HCT116 (cell line): ENCODE measurements around the gene FLOT1. TPM values are rescaled to one million over a fixed set of nuclear protein-coding genes. Genes with fewer than 3 reads are reported as not detected.

Experiments
- ATAC-seq: fragments of 200-7000 bp; cut with Tn5 transposase; 2 replicates; pipeline ENCODE4 v1.9.1; 2020; ENCODE audit warnings: mild to moderate bottlenecking, moderate library complexity
- BruUV-seq: library from RNA; stranded (reverse); fragments of 400-500 nt; replicated peaks from 2 replicates; lab custom pipeline; 2021; lab: Mats Ljungman, UMichigan
- CTCF ChIA-PET: fragments of 300-600 bp; sonication (Branson Sonifier 250); formaldehyde crosslinking; loops from one replicate; lab custom pipeline; 2021; ENCODE audit warnings: antibody characterized with exemption; lab: Charles Lee
- POLR2A ChIA-PET: fragments of 300-600, 350-600 bp; sonication (Branson Sonifier 250); formaldehyde crosslinking; loops from one replicate; lab custom pipeline; 2021; ENCODE audit warnings: antibody characterized with exemption; lab: Charles Lee
- RAD21 ChIA-PET, 2 experiments: fragments of 300-600 bp; sonication (Branson Sonifier 250); formaldehyde crosslinking; loops; one replicate each; lab custom pipeline; 2023; ENCODE audit warnings: low total read pairs in 2 of 2; ENCODE audit not compliant: uncharacterized antibody in 2 of 2, unreplicated experiment in 2 of 2, low non-redundant PET in 1 of 2; lab: Charles Lee
- DNase-seq: peaks from one replicate; pipeline ENCODE4 v3.0.0-alpha.2; 2010; ENCODE audit warnings: low read depth, low spot score
- H2AFZ ChIP-seq: fragments of 200-600 bp; shearing (Covaris generic), sonication (generic); 2 replicates; pipeline ENCODE4 v1.6.1; 2017; ENCODE audit warnings: low read depth, mixed run types, mixed read lengths, antibody characterized with exemption, low read length; ENCODE audit not compliant: poor library complexity, severe bottlenecking
- H3K27ac ChIP-seq: 2 replicates; pipeline ENCODE4 v1.5.1; 2012; ENCODE audit warnings: low read depth, low read length
- H3K27me3 ChIP-seq: fragments of 200-600 bp; sonication (generic); 2 replicates; pipeline ENCODE4 v1.6.1; 2016; ENCODE audit warnings: mixed run types, low read length, mixed read lengths; ENCODE audit not compliant: insufficient read depth
- H3K36me3 ChIP-seq, 2 experiments: fragments of 200-500 bp in 1 of 2; fragments of 200-600 bp in 1 of 2; sonication (Bioruptor generic) in 1 of 2; sonication (generic) in 1 of 2; 2 replicates each; pipeline versions ENCODE4 v1.5.1 to v1.6.1; 2014 to 2016; ENCODE audit warnings: low read length in 2 of 2, inconsistent platforms in 1 of 2, mixed read lengths in 1 of 2, mixed run types in 1 of 2; ENCODE audit not compliant: insufficient read depth in 2 of 2, control insufficient read depth in 1 of 2
- H3K4me1 ChIP-seq, 2 experiments: fragments of 200-600 bp in 1 of 2; sonication (generic) in 1 of 2; 2 replicates each; pipeline versions ENCODE4 v1.5.1 to v1.6.1; 2012 to 2017; ENCODE audit warnings: low read length in 2 of 2, inconsistent platforms in 1 of 2, mild to moderate bottlenecking in 1 of 2, mixed read lengths in 1 of 2, mixed run types in 1 of 2, moderate library complexity in 1 of 2; ENCODE audit not compliant: insufficient read depth in 2 of 2, control insufficient read depth in 1 of 2
- H3K4me2 ChIP-seq: fragments of 200-600 bp; sonication (generic); 2 replicates; pipeline ENCODE4 v1.6.1; 2017; ENCODE audit warnings: mixed run types, low read length, mixed read lengths
- H3K4me3 ChIP-seq, 2 experiments: fragments of 200-600 bp in 1 of 2; sonication (generic) in 1 of 2; replicated peaks in 1 of 2; 2 replicates each; pipeline ENCODE4 v1.5.1; 2011 to 2016; ENCODE audit warnings: low read length in 2 of 2, control low read depth in 1 of 2, low read depth in 1 of 2, mild to moderate bottlenecking in 1 of 2, mixed read lengths in 1 of 2, mixed run types in 1 of 2
- H3K79me2 ChIP-seq: fragments of 200-600 bp; sonication (generic); 2 replicates; pipeline ENCODE4 v1.6.1; 2017; ENCODE audit warnings: mild to moderate bottlenecking, mixed run types, low read length, moderate library complexity, mixed read lengths; ENCODE audit not compliant: insufficient read depth
- H3K9ac ChIP-seq: fragments of 200-600 bp; sonication (generic); 2 replicates; pipeline ENCODE4 v1.6.1; 2016; ENCODE audit warnings: low read length, mixed read lengths
- H3K9me2 ChIP-seq: fragments of 200-600 bp; sonication (generic), shearing (Covaris generic); 2 replicates; pipeline ENCODE4 v1.6.1; 2017; ENCODE audit warnings: mixed run types, mild to moderate bottlenecking, moderate library complexity; ENCODE audit not compliant: insufficient read depth
- H3K9me3 ChIP-seq, 2 experiments: fragments of 200-500 bp in 1 of 2; fragments of 200-600 bp in 1 of 2; sonication (Bioruptor generic) in 1 of 2; sonication (generic) in 1 of 2; 2 replicates each; pipeline ENCODE4 v1.6.1; 2014 to 2017; ENCODE audit warnings: low read length in 2 of 2, mixed read lengths in 2 of 2, inconsistent platforms in 1 of 2, low read depth in 1 of 2, mild to moderate bottlenecking in 1 of 2, mixed run types in 1 of 2, moderate library complexity in 1 of 2; ENCODE audit not compliant: control insufficient read depth in 1 of 2, insufficient read depth in 1 of 2
- H4K20me1 ChIP-seq: fragments of 200-600 bp; sonication (generic), shearing (Covaris generic); 2 replicates; pipeline ENCODE4 v1.6.1; 2017; ENCODE audit warnings: mixed run types, mild to moderate bottlenecking, moderate library complexity; ENCODE audit not compliant: insufficient read depth
- CBX3 ChIP-seq: IDR thresholded peaks from 2 replicates; pipeline ENCODE4 v1.6.1; 2012; ENCODE audit warnings: low read depth
- CTCF ChIP-seq, 3 experiments: fragments of 200-600 bp in 1 of 3; sonication (generic) in 1 of 3; IDR thresholded peaks in 2 of 3; conservative IDR thresholded peaks in 1 of 3; 2 replicates each; pipeline ENCODE4 v1.5.1; 2012 to 2017; ENCODE audit warnings: low read depth in 2 of 3, low read length in 2 of 3, antibody characterized with exemption in 1 of 3, borderline replicate concordance in 1 of 3, control low read depth in 1 of 3, mild to moderate bottlenecking in 1 of 3, mixed read lengths in 1 of 3, mixed run types in 1 of 3, moderate library complexity in 1 of 3; ENCODE audit not compliant: insufficient read depth in 1 of 3
- ELF1 ChIP-seq: IDR thresholded peaks from 2 replicates; pipeline ENCODE4 v1.6.1; 2012; ENCODE audit warnings: low read depth, borderline replicate concordance
- FOSL1 ChIP-seq: IDR thresholded peaks from 2 replicates; pipeline ENCODE4 v1.6.1; 2012; ENCODE audit warnings: low read depth
- ZFX ChIP-seq: fragments of 450-650 bp; IDR thresholded peaks from 2 replicates; pipeline ENCODE4 v1.6.1; 2017
- intact Hi-C: fragments of 100-400 bp; cut with micrococcal nuclease; formaldehyde crosslinking; loops from 2 replicates; pipeline ENCODE4 v1.10.0; 2022
- total RNA-seq: library from RNA; stranded (reverse); gene quantifications from one replicate; pipeline ENCODE4 v1.2.1, GENCODE V29; 2021; ENCODE audit not compliant: unreplicated experiment
- TF ChIP-seq, protein P1 (sequence below): IDR thresholded peaks from 2 replicates; pipeline ENCODE4 v1.6.1; 2012; ENCODE audit warnings: low read depth

Gene FLOT1
- total RNA-seq, 1 experiment from 2014 or later = 117 TPM

- TF ChIP-seq CBX3 (no peak), CTCF (IDR thresholded peaks at IDR 0.05 in 2 of 3, conservative IDR thresholded peaks at IDR 0.05 in 1 of 3; ENCODE audit: borderline replicate concordance in 1 of 3, insufficient read depth in 1 of 3, low read depth in 2 of 3, low read length in 2 of 3) (no peak), ZFX (no peak)
Observed at GRCh38 chr6:30703011-30703410, 39.5 kb downstream of the FLOT1 start (continued).

GRCh38 chr6:30700340-30700739 is 42.1 kb downstream of the FLOT1 start:
- Histone ChIP-seq H3K27ac (no peak overlapping the region), H4K20me1 (no peaks in the 10 kb centered on the region), H3K9ac (no peak overlapping the region), H3K27me3 (no peaks in the 10 kb centered on the region), H2AFZ (no peak overlapping the region), H3K4me3 (no peak overlapping the region), H3K79me2 (no peaks in the 10 kb centered on the region), H3K9me3 (no peaks in the 10 kb centered on the region), H3K4me1 (peaks cover 8 to 11% of the 10 kb centered on the region in 2 experiments), H3K36me3 (peaks cover 7 to 18% of the 10 kb centered on the region in 2 experiments; a peak in 3 of 4 replicates), H3K4me2 (no peak overlapping the region), H3K9me2 (no peaks in the 10 kb centered on the region)
- POLR2A ChIA-PET = no interaction called here
- TF ChIP-seq FOSL1 (no peak), ELF1 (no peak)
- TF ChIP-seq, protein P1, sequence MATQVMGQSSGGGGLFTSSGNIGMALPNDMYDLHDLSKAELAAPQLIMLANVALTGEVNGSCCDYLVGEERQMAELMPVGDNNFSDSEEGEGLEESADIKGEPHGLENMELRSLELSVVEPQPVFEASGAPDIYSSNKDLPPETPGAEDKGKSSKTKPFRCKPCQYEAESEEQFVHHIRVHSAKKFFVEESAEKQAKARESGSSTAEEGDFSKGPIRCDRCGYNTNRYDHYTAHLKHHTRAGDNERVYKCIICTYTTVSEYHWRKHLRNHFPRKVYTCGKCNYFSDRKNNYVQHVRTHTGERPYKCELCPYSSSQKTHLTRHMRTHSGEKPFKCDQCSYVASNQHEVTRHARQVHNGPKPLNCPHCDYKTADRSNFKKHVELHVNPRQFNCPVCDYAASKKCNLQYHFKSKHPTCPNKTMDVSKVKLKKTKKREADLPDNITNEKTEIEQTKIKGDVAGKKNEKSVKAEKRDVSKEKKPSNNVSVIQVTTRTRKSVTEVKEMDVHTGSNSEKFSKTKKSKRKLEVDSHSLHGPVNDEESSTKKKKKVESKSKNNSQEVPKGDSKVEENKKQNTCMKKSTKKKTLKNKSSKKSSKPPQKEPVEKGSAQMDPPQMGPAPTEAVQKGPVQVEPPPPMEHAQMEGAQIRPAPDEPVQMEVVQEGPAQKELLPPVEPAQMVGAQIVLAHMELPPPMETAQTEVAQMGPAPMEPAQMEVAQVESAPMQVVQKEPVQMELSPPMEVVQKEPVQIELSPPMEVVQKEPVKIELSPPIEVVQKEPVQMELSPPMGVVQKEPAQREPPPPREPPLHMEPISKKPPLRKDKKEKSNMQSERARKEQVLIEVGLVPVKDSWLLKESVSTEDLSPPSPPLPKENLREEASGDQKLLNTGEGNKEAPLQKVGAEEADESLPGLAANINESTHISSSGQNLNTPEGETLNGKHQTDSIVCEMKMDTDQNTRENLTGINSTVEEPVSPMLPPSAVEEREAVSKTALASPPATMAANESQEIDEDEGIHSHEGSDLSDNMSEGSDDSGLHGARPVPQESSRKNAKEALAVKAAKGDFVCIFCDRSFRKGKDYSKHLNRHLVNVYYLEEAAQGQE = no peak
- intact Hi-C loops = no loop called here
- BruUV-seq = no TSS peak
- ATAC-seq (no peak), DNase-seq (no peak)
- RAD21 ChIA-PET = no interaction called here
- CTCF ChIA-PET = no interaction called here
